Measurements from ENCODE around the gene ARPP19. TPM values are rescaled to one million over a fixed set of nuclear protein-coding genes. Genes with fewer than 3 reads are reported as not detected.
"Not testable (repeated sequence)": the region's sequence is repeated elsewhere in the genome, so short reads cannot be mapped to it uniquely, and the experiment has no call there.

ARPP19 gene
- total RNA-seq, 6 experiments from 2014 or later, result 47.0 to 73.9 (median 51.6) TPM

DNA sequence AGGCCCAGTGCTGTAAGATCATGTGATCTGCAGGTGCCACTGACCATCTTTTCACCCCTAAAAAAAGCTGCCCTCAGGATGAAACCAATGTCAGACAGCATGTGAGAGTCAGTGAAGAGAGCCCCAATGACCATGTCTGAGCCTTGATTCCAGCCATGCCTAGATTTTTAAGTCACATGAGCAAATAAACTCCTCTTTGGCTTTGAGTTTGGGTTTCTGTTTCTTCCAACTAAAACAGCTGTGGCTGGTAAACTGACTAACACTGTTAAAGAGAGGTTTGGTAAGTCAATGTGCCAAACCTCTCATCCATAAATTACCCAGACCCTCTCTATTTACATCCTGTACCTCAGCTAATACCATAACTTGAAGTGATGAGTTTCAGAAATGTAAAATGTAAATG, 48.4 kb downstream of the ARPP19 start:
- H3K27me3 ChIP-seq, result no peaks in the 10 kb centered on the region
- H3K27ac ChIP-seq, result no peak overlapping the region
- TF ChIP-seq POLR2A (IDR thresholded peaks at IDR 0.05), result no peak
- no peaks in the 10 kb centered on the region for H3K36me3 ChIP-seq
- no peaks in the 10 kb centered on the region for H3K9me3 ChIP-seq
- H3K4me1 ChIP-seq, result no peaks in the 10 kb centered on the region
- DNase-seq (no peak), ATAC-seq (no peak)
- intact Hi-C loops (cut with DNase I), result no loop called here
- H3K4me3 ChIP-seq, result no peak overlapping the region

- H3K9me3 ChIP-seq, result no peaks in the 10 kb centered on the region
- TF ChIP-seq POLR2A (IDR thresholded peaks at IDR 0.05) (no peak), CTCF (IDR thresholded peaks at IDR 0.05) (no peak)
- H3K36me3 ChIP-seq, result no peaks in the 10 kb centered on the region
- DNase-seq (no peak), ATAC-seq (no peak)
- 57% methylated on average over 8 of the region's 8 CpGs for WGBS (ENCODE audit: insufficient coverage, low coverage, low lambda C conversion rate, missing lambda C conversion rate)
- intact Hi-C loops (cut with DNase I), result no loop called here
- no peaks in the 10 kb centered on the region for H3K27me3 ChIP-seq
- H3K4me3 ChIP-seq, result no peak overlapping the region
- no peak overlapping the region for H3K27ac ChIP-seq
- H3K4me1 ChIP-seq, result no peaks in the 10 kb centered on the region
Observed at GRCh38 chr15:52518487-52519371, 50.1 kb downstream of the ARPP19 start.

DNA sequence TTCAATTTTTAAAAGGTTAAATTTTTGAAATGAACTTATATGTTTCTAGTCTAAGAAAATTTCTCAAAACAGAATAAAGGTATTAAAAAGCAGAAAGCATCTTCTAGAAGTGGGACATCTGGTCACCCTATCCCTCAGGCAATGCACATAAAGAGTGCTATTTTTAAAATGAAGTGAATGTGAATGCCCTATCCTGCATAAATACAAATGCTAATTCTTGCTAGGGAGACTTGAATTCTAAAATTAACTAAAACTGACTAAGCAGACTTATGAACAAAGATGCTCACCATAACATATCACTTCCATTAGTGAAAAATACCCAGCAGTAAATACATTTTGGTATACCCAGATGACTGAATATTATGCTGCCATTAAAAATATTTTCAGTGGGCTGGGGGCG, 51.8 kb downstream of the ARPP19 start:
- no peaks in the 10 kb centered on the region for H3K4me1 ChIP-seq
- DNase-seq (no peak), ATAC-seq (no peak)
- TF ChIP-seq CTCF (IDR thresholded peaks at IDR 0.05) (no peak), POLR2A (IDR thresholded peaks at IDR 0.05) (no peak)
- 82% methylated on average over 1 of the region's 1 CpG for WGBS (ENCODE audit: insufficient coverage, low coverage, low lambda C conversion rate, missing lambda C conversion rate)
- H3K4me3 ChIP-seq, result no peak overlapping the region
- intact Hi-C loops (cut with DNase I), result no loop called here
- H3K27me3 ChIP-seq, result no peaks in the 10 kb centered on the region
- no peaks in the 10 kb centered on the region for H3K9me3 ChIP-seq
- H3K27ac ChIP-seq, result no peak overlapping the region
- H3K36me3 ChIP-seq, result no peaks in the 10 kb centered on the region

GRCh38 chr15:52515343-52515742, 53.5 kb downstream of the ARPP19 start:
- H3K4me1 ChIP-seq, result no peaks in the 10 kb centered on the region
- no peak for TF ChIP-seq POLR2A (IDR thresholded peaks at IDR 0.05)
- no peak for TF ChIP-seq CTCF (IDR thresholded peaks at IDR 0.05)
- 64% methylated on average over 2 of the region's 2 CpGs for WGBS (ENCODE audit: insufficient coverage, low coverage, low lambda C conversion rate, missing lambda C conversion rate)
- intact Hi-C loops (cut with DNase I), result no loop called here
- no peaks in the 10 kb centered on the region for H3K27me3 ChIP-seq
- no peaks in the 10 kb centered on the region for H3K36me3 ChIP-seq
- ATAC-seq (no peak), DNase-seq (no peak)
- H3K9me3 ChIP-seq, result no peaks in the 10 kb centered on the region
- H3K27ac ChIP-seq, result no peak overlapping the region
- no peak overlapping the region for H3K4me3 ChIP-seq

DNA sequence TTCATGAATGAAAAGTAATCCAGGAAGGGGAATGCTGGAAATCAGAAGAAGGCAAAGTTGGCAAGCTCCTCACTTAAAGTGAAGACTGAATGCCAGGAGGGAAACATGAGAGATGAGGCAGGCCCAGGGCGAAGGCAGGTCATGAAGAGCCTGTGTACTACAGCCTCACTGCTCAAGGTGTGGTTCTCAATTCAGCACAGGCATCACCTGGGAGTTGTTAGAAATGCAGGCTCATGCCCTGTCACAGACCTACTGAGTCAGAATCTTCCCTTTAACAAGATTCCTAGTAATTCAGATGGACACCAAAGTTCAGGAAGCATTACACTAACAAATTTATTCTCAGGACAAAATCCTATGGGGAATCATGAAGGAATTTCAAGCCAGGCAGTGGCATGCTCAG, 54.3 kb downstream of the ARPP19 start:
- Histone ChIP-seq H3K27ac (no peak overlapping the region), H3K27me3 (no peaks in the 10 kb centered on the region), H3K9me3 (no peaks in the 10 kb centered on the region), H3K4me3 (no peak overlapping the region), H3K4me1 (no peaks in the 10 kb centered on the region), H3K36me3 (no peaks in the 10 kb centered on the region)
- intact Hi-C loops (cut with DNase I), result no loop called here
- DNase-seq (no peak), ATAC-seq (no peak)
- TF ChIP-seq POLR2A (IDR thresholded peaks at IDR 0.05) (no peak), CTCF (IDR thresholded peaks at IDR 0.05) (no peak)
- 83% methylated on average over 1 of the region's 1 CpG for WGBS (ENCODE audit: insufficient coverage, low coverage, low lambda C conversion rate, missing lambda C conversion rate)

GRCh38 chr15:52512869-52513268, 56.0 kb downstream of the ARPP19 start:
- intact Hi-C loops (cut with DNase I); DNase-seq; ATAC-seq; H3K36me3 ChIP-seq; H3K4me1 ChIP-seq; H3K27me3 ChIP-seq; H3K27ac ChIP-seq; H3K9me3 ChIP-seq; H3K4me3 ChIP-seq: not testable (repeated sequence)
- WGBS (ENCODE audit: insufficient coverage, low coverage, low lambda C conversion rate, missing lambda C conversion rate), result 91% methylated on average over 8 of the region's 8 CpGs

All from right lobe of liver (tissue), 6 donors.